ENCODE data around the gene COL10A1.

Gene COL10A1

DNA sequence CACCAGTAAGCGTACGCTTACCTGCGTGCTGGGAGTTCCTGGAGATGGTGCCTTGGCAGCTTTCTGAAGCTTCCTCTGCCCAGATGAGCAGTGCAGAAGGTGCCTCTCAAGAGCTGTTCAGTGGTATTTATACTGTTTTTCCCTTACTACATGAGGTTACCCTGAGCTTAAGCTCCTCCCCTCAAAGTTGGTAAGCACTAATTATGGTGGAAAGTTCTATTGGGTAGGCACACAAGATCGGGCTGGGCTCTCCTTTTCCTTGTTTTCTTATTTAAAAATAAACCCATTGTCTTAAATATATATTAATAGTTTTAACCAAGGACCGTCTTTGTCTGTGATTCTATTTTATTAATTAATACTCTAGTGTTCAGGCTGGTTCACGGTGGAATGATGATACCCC lies at the start of gene COL10A1:
COL10A1 (minus strand) TSS at position 101 of the 400 bp plus-strand sequence. CDS start 640 bp downstream, outside the sequence.
- DNase-seq (ENCODE audit: low spot score) (no peak), FAIRE-seq (no peak)

DNA sequence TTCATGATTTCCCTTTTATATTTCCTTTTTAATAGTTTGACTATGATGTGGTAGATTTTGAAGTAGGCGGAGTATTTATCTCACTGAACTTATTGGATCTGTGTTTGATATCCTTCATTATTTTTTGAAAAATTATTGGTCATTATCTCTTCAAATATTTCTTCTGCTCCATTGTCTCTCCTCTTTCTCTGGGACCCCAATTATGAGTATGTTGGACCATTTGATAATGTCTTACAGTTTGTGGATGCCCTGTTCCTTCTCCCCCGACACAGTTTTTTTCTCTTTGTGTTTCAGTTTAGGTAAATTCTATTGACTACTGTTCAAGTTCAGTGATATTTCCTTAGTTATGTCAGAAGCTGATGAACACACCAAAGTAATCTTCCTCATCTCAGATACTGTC lies 49.4 kb upstream of the COL10A1 start:
- FAIRE-seq = no peak

DNA sequence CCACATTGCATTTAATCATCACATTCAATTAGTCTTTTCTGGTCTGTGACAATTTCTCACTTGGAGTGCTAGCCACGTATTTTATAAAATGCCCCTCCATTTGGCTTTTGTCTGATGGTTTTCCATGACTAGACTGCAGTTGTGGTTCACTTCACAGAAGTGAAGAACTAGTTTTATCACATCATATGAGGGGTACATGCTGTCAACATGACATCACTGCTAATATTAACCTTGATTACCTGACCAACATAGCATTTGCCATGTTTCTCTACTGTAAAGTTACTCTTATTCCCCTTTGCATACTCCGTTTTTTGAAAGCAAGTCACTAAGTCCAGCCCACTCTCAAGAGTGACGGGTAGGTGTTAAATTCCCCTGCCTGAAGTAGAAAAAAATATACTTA lies 48.0 kb upstream of the COL10A1 start:
- no peak for DNase-seq (ENCODE audit: low spot score)
- no peak for FAIRE-seq

More for the DNA sequence above, 49.4 kb upstream of the COL10A1 start:
- no peak for DNase-seq (ENCODE audit: low spot score)

DNA sequence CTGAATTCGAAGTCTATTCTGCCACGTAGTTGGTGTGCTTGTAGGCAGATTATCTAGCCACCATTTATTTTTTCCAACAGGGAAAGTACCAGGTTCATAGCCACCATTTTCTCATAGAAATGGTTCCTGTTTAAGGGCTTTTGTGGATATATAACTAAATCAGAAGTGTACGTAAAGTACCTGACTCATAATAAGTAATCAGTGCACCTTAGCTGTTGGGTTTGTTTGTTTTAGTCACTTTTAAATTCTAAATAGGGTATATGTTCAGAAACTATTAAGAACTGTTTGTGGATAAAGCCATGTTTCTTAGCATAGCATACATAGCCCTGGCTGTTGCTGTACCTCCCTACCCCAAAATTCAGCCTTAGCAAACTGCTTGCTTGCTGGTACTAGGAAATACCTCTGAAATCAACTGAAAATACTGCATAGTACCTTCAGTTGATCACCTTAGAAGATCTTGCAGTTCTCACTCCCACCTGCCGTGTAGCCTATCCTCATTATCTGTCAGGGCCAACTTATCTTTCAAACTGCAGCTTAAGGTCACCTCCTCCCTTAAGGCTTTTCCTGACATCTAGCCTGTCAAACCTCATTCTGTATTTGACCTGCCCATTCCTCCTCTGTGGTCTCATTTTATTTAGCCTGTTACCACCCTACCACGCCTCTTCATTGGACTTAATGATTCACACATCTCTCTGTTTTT lies 44.6 kb upstream of the COL10A1 start:
- FAIRE-seq (no peak), DNase-seq (ENCODE audit: low spot score) (no peak)

DNA sequence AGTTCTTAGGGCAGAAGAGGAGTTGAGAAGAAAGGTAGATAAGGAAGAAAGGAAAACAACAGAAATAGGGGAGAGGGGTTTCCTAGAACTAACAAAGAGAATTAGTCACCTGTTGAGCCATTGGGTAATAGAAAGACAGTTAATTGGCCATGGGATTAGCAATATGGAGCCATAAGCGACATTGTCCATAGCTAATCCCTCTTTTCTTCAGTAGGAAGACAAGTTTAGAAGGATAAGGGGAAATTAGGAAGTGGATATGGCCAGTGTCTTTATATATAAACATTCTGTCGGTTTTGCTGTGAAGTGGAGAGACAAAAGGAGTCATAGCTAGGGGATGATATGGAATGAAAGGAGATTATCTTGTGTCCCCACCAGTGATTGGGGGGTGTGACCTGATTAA lies 43.9 kb upstream of the COL10A1 start:
- FAIRE-seq (no peak), DNase-seq (ENCODE audit: low spot score) (no peak)

DNA sequence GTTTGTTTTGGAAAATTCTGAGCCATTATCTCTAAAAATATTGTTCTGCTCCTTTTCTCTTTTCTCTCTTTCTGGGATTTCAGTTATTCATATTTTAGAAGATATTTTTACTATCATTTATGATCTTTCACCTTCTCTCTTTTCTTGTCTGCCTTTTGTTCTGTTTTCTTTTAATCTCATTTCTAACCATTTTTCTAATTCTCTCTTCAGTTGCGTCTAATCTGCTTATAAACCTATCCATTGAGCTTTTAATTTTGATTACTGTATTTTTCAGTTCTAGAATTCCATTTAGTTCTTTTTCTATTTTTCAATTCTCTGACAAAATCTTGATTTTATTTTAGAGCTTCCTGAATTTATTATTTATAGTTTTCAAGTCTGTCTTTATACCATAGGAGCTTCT lies 42.2 kb upstream of the COL10A1 start:
- FAIRE-seq = no peak
- no peak for DNase-seq (ENCODE audit: low spot score)

DNA sequence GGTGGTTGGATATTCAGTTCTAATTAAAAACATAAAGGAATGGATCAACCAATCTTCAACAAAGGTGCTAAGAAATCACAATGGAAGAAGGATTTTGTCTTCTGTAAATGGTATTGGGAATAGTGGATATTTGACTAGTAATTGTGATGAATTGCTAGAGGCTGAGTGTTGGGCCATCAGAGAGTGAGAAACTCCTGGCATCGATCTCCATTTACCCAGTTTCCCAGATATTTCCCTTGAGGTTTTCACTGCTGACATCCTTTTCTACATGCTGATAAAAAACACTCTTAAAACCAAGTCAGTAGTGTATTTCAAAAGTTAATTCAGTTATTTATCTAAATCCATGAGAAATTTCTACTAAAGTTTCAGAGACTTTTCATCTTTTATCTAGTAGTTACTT lies 40.4 kb upstream of the COL10A1 start:
- DNase-seq (ENCODE audit: low spot score) (no peak), FAIRE-seq (no peak)

DNA sequence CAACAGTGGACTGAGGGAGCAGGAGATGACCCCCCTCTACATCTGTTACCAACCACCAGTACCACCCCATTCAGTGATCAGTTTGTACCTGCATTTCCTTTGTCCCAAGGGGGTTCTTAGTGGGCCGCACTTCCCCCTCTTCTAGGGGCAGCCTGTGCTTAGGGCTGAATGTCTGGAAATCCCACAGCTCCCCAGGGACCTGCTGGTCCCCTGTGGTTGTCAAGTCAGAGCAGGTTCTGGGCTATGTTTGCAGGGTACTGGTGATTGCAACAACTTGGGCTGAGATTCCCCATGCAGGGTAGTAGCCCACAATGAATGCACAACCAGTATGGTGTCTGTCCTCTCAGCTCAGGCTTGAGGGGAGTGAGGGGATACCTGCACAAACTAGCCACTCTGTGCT lies 39.7 kb upstream of the COL10A1 start:
- FAIRE-seq = no peak
- DNase-seq (ENCODE audit: low spot score) = no peak

DNA sequence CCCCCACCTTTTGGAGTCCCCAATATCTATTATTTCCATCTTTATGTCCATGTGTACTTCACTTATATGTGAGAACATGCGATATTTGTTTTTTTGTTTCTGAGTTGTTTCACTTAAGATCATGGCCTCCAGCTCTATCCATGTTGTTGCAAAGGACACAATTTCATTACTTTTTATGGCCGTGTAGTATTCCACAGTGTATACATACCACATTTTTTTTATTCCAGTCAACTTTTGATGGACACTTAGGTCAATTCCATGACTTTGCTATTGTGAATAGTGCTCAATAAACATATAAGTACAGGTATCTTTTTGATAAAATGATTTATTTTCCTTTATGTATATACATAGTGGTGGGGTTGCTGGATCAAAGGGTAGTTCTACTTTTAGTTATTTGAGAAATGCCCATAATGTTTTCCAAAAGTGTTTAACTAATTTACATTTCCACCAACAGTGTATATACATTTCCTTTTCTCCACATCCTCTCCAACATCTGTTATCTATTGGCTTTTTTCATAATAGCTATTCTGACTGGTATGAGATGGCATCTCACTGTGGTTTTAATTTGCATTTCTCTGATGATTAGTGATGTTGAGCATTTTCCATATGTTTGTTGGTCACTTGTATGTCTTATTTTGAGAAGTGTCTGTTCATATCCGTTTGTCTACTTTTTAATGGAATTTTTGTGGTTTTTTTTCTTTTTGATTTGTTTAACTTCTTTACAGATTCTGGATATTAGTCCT lies 34.0 kb upstream of the COL10A1 start:
- no peak for DNase-seq (ENCODE audit: low spot score)
- no peak for FAIRE-seq

DNA sequence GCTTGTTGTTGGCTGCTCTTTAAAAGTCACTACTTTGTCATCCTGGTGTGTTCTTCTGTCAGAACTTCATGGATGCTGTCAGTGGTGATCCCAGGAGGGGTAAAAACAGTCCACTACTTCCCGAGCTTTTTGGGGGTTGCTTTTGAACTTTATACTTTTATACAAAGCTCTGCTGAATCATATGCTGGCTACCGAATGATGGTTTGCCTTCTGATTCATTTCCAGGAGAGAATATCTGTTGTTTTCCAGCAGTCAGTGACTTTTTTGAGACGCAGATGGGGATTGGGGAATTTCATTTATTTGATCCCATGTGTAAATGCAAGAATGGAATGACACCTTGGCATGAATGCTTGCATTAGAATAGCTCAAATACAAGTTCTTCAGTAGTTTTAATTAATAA lies 32.7 kb upstream of the COL10A1 start:
- DNase-seq (ENCODE audit: low spot score) (no peak), FAIRE-seq (no peak)

DNA sequence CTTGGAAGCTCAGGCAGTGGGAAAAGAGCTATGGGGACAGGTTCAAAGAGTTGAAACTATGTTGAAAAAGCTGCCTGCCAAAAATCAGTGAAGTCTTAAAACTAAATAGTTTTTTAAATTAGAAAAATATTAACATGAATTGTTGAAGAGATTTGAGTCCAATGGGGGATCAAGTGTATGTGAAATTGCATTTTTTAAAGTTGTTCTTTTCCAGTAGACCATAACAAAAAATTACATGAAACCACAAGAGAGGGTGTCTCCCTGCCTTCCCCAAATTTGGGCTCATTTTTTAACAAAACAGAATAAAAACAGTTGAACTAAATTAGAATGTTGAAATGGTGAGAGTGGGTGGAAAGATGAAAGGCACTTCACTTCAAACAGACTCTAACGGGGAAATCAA lies 31.5 kb upstream of the COL10A1 start:
- no peak for DNase-seq (ENCODE audit: low spot score)
- FAIRE-seq = no peak

DNA sequence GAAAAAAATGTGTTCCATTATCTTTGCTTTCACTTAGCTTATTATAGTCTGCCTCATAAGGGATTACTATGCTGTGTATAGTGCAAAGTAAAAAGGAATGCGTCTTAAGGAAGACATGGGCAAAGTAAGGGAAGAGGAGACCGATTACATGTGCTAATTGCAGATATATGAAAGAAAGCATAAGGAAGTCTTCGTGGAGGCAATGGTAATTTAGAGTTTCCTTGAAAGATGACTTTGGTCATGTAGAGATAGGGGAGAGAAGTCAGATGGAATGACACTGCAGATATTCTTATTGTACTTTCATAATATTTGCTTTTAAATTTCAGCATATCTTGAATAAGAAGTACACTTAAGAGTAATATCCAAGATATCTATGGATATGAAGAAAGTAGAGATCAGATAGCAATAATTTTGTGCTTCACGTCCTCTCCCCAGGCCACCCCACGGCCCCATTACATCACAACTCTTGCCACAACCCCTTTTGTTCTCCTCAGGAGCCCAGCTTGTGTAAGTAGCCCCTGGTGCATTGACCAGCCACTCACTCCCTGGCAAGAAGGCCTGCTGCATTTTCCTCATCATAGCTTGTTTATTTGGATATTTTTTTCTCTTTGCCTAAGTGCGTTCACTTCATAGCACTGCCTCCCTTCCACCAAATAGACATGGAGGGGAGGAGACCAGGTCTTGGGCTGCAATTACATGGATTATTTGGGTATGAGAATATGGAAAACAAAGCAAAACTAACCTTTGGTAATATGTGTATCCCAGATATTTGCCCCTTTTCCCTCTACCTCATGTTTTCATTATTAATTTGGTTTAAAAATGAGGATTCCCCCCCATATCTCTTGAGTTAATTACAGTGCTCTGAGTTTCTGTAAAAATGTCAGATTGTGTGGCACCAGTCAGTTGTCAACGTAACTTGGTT lies 30.7 kb upstream of the COL10A1 start:
- FAIRE-seq = no peak

DNA sequence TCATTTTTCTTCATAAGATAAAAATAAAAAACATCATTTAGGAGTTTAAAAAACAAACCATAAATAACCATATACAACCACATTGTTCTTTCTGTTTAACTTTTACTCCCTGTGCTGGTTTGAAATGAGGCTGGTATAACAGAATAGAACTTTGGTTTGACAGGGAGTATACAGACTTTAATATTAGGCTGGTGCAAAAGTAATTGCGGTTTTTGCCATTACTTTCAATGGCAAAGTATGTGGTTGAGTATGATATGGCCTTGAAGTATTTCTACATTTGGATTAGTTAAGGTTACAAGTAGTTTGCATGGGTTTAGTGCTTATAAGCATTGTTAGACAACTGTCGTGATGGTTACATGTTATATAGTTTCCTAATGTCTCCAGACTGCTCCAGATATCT lies 29.0 kb upstream of the COL10A1 start:
- no peak for FAIRE-seq

More for the DNA sequence above, 30.7 kb upstream of the COL10A1 start:
- DNase-seq (ENCODE audit: low spot score) = no peak

DNA sequence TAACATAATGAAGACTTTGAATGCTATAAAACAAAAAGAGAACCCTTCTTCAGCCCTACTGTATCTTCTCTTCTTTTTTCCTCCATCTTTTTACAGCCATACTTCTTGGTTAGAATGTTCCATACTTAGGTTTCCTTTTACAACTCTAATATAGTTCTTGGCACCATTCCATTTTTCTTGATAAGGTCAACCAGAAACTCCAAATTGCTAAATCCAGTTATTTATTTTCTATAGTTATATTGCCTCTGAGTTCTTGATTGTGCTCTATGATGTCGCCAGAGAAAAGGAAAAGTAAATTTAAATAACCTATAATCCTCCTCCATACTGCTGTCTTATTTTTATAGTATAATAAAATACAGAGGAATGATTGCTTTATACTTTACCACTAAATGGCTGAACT lies 26.7 kb upstream of the COL10A1 start:
- no peak for FAIRE-seq

More for the DNA sequence above, 29.0 kb upstream of the COL10A1 start:
- DNase-seq (ENCODE audit: low spot score) = no peak

DNA sequence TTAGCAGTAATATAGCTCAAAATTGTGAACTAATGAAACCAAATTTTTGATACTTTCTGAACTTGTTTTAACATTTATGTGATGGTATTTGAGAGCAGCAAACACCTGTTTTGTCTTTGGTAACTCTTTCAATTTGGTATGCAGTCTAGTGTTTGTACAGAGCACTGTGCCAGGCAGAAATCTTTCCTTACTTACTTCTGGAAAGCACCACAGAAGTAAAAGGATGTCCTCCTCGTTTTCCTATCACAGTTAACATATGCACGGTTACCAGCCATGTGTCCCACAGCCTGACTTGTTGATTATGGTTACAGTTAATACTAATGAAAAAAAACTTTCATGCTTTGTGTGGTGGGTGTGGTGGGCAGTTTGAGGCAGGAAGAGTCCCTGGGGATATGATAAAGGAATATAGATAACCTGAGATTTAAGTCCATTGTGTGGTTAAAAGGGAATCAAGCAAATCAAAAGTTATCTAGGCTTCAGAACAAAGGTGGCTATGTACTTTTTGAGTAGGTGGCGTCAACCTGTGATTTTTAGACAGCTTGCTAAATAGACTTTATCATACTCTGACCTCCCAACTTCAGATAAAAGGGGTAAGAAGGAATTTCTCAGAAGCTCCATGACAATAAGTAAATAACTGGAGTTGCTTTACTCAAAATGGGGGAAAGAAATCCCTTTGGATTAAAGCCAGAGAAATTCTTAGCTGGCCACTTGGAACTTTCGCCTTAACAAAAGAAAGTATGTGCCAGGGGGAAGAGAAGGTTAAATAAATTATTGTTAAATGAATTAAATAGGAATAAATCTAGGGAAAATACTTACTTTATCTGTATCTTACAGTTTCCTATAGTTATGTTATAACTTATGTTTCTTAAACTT lies 20.1 kb upstream of the COL10A1 start:
- no peak for DNase-seq (ENCODE audit: low spot score)

More for the DNA sequence above, 26.7 kb upstream of the COL10A1 start:
- no peak for DNase-seq (ENCODE audit: low spot score)

DNA sequence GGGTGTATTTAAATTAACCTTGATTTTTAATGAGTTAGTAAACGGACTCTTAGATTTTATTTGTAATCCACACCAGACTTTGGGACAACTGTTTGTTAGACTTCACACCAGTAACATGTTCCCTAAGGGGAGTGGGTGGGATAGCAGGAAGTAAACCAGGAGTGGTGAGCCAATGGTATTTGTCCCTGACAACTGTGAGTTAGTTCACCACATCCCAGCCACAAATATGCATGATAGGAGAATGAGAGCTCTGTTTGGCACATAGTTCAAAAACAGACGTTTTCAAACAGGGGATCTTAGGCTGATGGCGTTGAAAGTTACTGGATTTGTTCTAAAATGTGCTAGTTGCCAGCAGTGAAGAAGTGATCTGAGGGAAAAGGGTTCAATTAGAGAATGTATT lies 18.7 kb upstream of the COL10A1 start:
- peak; percentile 79 for FAIRE-seq
- DNase-seq (ENCODE audit: low spot score) = peak; percentile 67

More for the DNA sequence above, 20.1 kb upstream of the COL10A1 start:
- FAIRE-seq = no peak

DNA sequence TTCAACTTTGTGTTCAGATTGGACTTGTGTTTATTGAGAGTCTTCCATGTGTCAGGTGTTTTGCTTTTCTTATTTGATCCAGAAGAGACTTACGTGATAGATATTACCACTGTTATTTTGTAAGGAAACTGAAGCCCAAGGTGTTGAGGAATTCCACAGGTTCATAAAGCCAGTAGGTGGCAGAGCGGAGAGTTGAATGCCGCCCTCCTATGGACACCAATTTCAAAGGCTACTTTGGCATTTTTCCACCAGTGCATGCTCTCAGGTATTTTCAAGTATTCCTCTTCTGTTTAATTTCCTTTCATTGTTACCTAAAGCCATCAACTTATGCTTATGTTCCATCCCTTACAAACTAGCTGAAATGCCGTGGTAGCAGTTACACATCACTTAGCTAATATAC lies 14.0 kb upstream of the COL10A1 start:
- DNase-seq (ENCODE audit: low spot score) = no peak
- no peak for FAIRE-seq

DNA sequence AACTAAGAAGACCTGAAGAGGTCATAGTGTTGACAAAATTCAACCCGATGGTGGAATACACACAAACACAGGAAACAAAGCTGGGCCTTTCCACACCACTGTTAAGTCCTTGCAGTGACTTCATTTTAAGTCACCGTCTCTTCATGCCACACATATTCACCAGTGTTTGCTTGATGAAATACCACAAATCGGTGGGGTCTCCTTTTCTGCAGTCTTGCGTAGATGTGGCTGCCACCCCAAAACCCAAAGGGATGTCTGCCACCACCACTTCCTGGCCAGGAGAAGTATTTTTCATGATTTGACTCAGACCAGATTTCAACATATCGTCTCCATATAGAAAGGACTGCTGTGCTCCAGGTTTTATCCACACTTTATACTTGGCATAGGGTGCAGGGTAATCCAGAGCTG lies 11.0 kb upstream of the COL10A1 start:
- FAIRE-seq (no peak), DNase-seq (ENCODE audit: low spot score) (no peak)

DNA sequence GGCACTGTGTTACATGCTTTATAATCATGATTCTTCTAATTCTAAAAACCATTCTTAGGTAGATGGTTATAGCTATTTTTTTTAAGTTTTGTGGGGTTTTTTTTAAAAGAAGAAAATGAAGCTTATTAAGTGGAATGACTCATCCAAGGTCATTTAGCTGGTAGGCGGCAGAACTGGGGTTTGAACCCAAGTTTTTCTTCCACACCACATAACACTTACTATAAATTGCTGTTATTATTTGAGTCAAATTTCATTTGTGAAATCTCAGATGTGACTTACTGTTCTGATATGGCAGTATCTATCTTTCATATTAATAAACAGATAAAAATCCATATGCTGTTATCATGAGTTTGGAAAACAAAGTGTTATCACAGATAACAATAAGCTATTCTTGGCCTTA lies 10.4 kb upstream of the COL10A1 start:
- FAIRE-seq = no peak

DNA sequence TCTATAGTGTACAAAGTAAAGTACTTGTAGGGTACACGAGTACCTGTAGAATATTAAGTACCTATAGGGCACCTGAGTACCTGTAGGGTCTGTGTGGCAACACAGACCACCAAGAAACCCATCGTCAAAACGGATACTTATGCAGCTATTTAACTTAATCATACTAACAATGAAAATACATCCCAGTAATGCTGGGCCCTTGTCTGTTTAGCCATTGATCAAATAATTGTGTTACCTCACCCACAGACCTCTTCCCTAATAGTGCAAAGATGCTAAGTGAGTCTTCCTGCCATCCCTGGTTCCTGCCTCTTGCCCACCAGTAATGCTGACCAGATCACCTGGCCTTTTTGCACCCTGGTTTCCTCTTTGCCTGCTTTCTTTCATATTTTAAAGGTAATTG lies 7.5 kb upstream of the COL10A1 start:
- FAIRE-seq = no peak

More for the DNA sequence above, 10.4 kb upstream of the COL10A1 start:
- no peak for DNase-seq (ENCODE audit: low spot score)

More for the DNA sequence above, 7.5 kb upstream of the COL10A1 start:
- no peak for DNase-seq (ENCODE audit: low spot score)

All from urothelium cell line (cell line).